Ishikawa (cell line): ENCODE measurements around the gene SUMF2.
A peak's percentile ranks its signal among the peaks of the same experiment; 100 is the strongest.

Source experiments
- CEBPB ChIP-seq: IDR thresholded peaks from 2 replicates; pipeline ENCODE4 v1.6.1; 2012
- CREB1 ChIP-seq: IDR thresholded peaks from 2 replicates; pipeline ENCODE4 v1.6.1; 2012; ENCODE audit warnings: low read depth
- EGR1 ChIP-seq: IDR thresholded peaks from 2 replicates; pipeline ENCODE4 v1.6.1; 2012
- EP300 ChIP-seq: IDR thresholded peaks from 2 replicates; pipeline ENCODE4 v1.6.1; 2012; ENCODE audit warnings: borderline replicate concordance
- FOXM1 ChIP-seq: IDR thresholded peaks from 2 replicates; pipeline ENCODE4 v1.6.1; 2012; ENCODE audit warnings: low read depth, borderline replicate concordance
- NFIC ChIP-seq: IDR thresholded peaks from 2 replicates; pipeline ENCODE4 v1.6.1; 2012
- RAD21 ChIP-seq: IDR thresholded peaks from 2 replicates; pipeline ENCODE4 v1.6.1; 2012; ENCODE audit warnings: low read depth
- TAF1 ChIP-seq: IDR thresholded peaks from 2 replicates; pipeline ENCODE4 v1.6.1; 2012; ENCODE audit warnings: low read depth, mild to moderate bottlenecking
- TCF12 ChIP-seq: IDR thresholded peaks from 2 replicates; pipeline ENCODE4 v1.6.1; 2012; ENCODE audit warnings: low read depth
- TEAD4 ChIP-seq: IDR thresholded peaks from 2 replicates; pipeline ENCODE4 v1.6.1; 2012
- YY1 ChIP-seq: IDR thresholded peaks from 2 replicates; pipeline ENCODE4 v1.6.1; 2012; ENCODE audit warnings: low read depth
- ZBTB7A ChIP-seq: IDR thresholded peaks from 2 replicates; pipeline ENCODE4 v1.6.1; 2012; ENCODE audit warnings: low read depth
- TF ChIP-seq, protein P1 (sequence below): IDR thresholded peaks from 2 replicates; pipeline ENCODE4 v1.6.1; 2012
- TF ChIP-seq, protein P2 (sequence below): IDR thresholded peaks from 2 replicates; pipeline ENCODE4 v1.6.1; 2012; ENCODE audit warnings: low read depth, mild to moderate bottlenecking
- TF ChIP-seq, protein P3 (sequence below): IDR thresholded peaks from 2 replicates; pipeline ENCODE4 v1.6.1; 2012

SUMF2 gene

DNA sequence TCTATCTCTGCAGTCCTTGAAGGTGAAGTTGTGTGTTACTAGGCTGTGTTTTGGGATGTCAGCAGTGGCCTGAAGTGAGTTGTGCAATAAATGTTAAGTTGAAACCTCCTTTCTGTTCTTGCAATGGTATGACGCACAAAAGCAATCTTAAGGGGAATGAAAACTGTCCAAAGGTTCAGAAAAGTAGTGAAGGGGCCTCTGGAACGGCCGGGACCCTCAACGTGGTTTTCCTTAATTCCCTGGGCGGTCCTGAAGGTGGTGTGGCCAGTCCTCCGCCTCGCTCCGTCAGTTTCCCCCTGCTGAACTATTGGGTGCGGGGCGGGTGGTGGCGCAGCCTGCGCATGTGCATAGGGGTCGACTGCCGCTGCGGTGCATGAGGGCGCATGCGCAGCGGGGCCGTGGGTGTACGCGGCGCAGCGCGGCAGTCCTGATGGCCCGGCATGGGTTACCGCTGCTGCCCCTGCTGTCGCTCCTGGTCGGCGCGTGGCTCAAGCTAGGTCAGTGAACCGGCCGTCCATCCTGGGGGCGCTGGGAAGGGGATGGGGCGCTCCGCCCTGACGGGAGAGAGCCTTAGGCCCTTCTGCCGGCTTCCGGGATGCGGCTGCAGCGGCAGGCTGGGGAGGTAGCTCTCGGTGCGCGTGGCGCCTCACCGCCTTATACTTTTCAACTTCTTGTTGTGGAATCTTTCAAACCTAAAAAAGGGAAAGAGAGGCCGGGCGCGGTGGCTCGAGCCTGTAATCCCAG, at the start of gene SUMF2:
Gene SUMF2 (plus strand): TSS at position 405 of the 744 bp plus-strand sequence. CDS start 26 bp downstream, at position 431.
- TF ChIP-seq RAD21 (no peak; the same call in 1 of the 2 replicates), TCF12 (no peak; the same call in none of the 2 replicates), FOXM1 (no peak), TEAD4 (peak; percentile 45; the same call in 1 of the 2 replicates), CEBPB (peak; percentile 88), EP300 (no peak), ZBTB7A (no peak), NFIC (no peak), YY1 (peak; percentile 75), TAF1 (peak; percentile 81), EGR1 (peak; percentile 67), CREB1 (no peak)
- TF ChIP-seq, protein P1, sequence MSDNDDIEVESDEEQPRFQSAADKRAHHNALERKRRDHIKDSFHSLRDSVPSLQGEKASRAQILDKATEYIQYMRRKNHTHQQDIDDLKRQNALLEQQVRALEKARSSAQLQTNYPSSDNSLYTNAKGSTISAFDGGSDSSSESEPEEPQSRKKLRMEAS: peak; percentile 74
- TF ChIP-seq, protein P2, sequence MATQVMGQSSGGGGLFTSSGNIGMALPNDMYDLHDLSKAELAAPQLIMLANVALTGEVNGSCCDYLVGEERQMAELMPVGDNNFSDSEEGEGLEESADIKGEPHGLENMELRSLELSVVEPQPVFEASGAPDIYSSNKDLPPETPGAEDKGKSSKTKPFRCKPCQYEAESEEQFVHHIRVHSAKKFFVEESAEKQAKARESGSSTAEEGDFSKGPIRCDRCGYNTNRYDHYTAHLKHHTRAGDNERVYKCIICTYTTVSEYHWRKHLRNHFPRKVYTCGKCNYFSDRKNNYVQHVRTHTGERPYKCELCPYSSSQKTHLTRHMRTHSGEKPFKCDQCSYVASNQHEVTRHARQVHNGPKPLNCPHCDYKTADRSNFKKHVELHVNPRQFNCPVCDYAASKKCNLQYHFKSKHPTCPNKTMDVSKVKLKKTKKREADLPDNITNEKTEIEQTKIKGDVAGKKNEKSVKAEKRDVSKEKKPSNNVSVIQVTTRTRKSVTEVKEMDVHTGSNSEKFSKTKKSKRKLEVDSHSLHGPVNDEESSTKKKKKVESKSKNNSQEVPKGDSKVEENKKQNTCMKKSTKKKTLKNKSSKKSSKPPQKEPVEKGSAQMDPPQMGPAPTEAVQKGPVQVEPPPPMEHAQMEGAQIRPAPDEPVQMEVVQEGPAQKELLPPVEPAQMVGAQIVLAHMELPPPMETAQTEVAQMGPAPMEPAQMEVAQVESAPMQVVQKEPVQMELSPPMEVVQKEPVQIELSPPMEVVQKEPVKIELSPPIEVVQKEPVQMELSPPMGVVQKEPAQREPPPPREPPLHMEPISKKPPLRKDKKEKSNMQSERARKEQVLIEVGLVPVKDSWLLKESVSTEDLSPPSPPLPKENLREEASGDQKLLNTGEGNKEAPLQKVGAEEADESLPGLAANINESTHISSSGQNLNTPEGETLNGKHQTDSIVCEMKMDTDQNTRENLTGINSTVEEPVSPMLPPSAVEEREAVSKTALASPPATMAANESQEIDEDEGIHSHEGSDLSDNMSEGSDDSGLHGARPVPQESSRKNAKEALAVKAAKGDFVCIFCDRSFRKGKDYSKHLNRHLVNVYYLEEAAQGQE: no peak
- TF ChIP-seq, protein P3, sequence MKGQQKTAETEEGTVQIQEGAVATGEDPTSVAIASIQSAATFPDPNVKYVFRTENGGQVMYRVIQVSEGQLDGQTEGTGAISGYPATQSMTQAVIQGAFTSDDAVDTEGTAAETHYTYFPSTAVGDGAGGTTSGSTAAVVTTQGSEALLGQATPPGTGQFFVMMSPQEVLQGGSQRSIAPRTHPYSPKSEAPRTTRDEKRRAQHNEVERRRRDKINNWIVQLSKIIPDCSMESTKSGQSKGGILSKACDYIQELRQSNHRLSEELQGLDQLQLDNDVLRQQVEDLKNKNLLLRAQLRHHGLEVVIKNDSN: no peak

DNA sequence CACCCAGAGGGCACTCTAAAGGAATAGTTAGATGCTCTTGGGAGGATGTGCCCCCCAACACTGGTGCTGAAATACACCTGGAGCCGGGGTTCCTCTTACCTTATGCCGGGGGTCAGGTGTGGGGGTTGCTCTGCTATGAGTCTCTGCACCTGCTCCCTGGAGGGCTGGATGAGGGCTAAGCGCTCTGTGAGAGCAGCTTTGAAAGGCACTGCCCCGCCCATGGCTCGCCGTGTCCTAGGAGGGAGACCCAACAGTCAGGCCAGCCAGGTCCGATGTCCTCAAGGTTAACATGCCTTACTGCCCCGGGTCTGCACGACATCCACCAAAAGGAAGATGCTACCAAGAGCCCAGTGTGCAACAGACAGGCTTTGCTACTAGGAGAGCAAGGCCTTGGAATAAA, 44.6 kb upstream of the SUMF2 start:
- TF ChIP-seq YY1: no peak
- TF ChIP-seq EP300: no peak
- no peak for TF ChIP-seq EGR1
- no peak for TF ChIP-seq CEBPB
- TF ChIP-seq CREB1: no peak
- TF ChIP-seq FOXM1: no peak
- TF ChIP-seq TEAD4: no peak

DNA sequence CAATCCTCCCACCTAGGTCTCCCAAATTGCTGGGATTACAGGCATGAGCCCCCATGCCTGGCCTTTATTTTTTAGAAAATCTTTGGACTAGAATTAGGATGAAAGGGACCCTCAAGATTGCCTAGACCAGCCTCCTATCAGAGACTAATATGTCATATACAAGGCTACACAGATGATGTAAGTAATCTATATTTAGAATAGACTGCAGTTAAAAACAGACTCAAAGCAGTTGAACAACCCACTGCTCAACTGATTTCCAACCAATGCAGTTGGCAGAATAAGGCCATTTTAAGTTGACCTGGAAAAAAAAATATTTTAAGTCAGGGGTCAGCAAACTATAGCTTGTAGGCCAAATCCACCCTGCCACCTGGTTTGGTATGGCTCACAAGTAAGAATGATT, 40.6 kb upstream of the SUMF2 start:
- TF ChIP-seq FOXM1 (no peak), CEBPB (no peak), EP300 (no peak), TAF1 (no peak), RAD21 (no peak), NFIC (no peak), YY1 (no peak), CREB1 (no peak), ZBTB7A (no peak), TCF12 (no peak), EGR1 (no peak), TEAD4 (no peak)
- TF ChIP-seq, protein P2: no peak
- TF ChIP-seq, protein P1: no peak
- TF ChIP-seq, protein P3: no peak

DNA sequence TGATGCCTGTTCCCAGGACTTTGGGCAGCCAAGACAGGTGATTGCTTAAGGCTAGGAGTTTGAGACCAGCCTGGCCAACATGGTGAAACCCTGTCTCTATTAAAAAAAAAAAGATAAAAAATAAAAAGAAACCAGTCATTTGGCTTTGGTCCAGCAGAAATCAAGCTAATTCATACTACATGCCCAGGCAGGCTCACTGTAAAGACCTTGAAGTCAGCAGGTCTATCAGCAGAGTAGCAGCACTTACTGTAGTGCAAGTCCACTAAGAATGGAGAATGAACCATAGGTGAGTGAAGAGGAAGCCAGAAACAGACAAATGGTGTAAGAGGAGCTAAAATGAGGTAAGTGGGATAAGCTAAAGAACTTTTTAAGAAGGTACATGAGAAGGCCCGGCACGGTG, 37.5 kb upstream of the SUMF2 start:
- no peak for TF ChIP-seq TEAD4
- TF ChIP-seq NFIC: no peak
- no peak for TF ChIP-seq YY1
- TF ChIP-seq ZBTB7A: no peak
- TF ChIP-seq EP300: no peak
- TF ChIP-seq CREB1: no peak
- TF ChIP-seq TAF1: no peak

DNA sequence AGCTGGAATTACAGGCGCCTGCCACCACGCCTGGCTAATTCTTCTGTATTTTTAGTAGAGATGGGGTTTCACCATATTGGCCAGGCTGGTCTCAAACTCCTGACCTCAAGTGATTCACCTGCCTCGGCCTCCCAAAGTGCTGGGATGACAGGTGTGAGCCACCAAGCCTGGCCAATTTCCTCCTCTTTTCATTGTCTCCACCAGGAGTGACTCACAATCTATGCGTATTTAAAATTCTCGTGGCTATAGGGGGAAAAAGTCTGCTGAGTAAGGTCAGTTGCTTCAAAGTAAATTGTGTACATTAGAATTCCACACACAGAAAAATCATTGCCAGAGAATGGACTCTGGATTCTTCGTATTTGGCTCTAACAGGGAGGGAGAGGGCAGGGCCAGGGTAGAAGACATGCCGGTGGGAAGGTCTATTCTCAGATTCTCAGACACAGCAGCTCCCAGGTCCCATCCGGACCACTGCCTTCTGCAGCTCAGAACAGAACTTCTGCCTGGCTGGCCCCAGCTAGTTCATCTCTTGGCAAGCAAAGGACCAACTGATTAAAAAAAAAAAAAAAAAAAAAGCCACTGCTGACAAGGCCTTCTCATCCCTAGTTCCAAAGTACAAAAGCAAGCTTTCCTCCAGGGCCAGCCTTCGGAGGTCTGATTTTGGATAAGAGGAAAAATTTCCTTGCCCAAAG, 35.0 kb upstream of the SUMF2 start:
- TF ChIP-seq RAD21 (no peak), NFIC (no peak), CEBPB (no peak), TEAD4 (no peak), TAF1 (no peak), EGR1 (no peak), CREB1 (no peak), FOXM1 (no peak), YY1 (no peak), TCF12 (no peak), EP300 (no peak), ZBTB7A (no peak)
- TF ChIP-seq, protein P2: no peak
- TF ChIP-seq, protein P1: no peak
- TF ChIP-seq, protein P3: no peak
